ENCODE measurements around the gene MDM4.

Gene MDM4

GRCh38 chr1:204544321-204544720 lies 28.1 kb downstream of the MDM4 start:
- Mint-ChIP-seq H3K27me3 (ENCODE audit: low read depth, poor library complexity) (no peaks in the 10 kb centered on the region), H3K9me3 (no peaks in the 10 kb centered on the region), H3K36me3 (ENCODE audit: low read depth) (peaks cover 80% of the 10 kb centered on the region), H3K4me1 (no peaks in the 10 kb centered on the region), H3K4me3 (no peak overlapping the region), H3K27ac (no peak overlapping the region)
- TF ChIP-seq CTCF (IDR thresholded peaks at IDR 0.05), result no peak
- DNase-seq, result no peak

DNA sequence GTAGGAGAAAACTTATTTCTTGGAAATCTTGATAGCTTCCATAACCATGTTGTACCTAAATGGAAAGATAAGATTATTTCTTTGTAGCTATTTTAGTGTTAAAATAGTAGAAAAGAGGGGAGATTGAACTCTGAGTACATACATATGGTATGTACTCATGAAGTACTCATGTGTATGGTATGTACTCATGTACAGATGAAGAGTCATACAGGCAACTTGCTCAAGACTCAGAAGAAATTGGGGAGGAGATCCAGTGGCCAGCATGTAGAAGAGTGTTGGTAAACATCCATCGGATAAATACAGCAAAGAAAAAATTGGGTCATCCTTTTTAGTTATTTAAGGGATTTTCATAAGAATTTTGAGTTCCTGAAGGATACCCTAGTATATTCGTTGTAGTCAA lies 29.0 kb downstream of the MDM4 start:
- no peaks in the 10 kb centered on the region for H3K27me3 Mint-ChIP-seq (ENCODE audit: low read depth, poor library complexity)
- no peak overlapping the region for H3K27ac Mint-ChIP-seq
- no peak for DNase-seq
- H3K4me3 Mint-ChIP-seq, result no peak overlapping the region
- H3K4me1 Mint-ChIP-seq, result no peaks in the 10 kb centered on the region
- H3K9me3 Mint-ChIP-seq, result no peaks in the 10 kb centered on the region
- peaks cover 89% of the 10 kb centered on the region for H3K36me3 Mint-ChIP-seq (ENCODE audit: low read depth)
- TF ChIP-seq CTCF (IDR thresholded peaks at IDR 0.05), result no peak

DNA sequence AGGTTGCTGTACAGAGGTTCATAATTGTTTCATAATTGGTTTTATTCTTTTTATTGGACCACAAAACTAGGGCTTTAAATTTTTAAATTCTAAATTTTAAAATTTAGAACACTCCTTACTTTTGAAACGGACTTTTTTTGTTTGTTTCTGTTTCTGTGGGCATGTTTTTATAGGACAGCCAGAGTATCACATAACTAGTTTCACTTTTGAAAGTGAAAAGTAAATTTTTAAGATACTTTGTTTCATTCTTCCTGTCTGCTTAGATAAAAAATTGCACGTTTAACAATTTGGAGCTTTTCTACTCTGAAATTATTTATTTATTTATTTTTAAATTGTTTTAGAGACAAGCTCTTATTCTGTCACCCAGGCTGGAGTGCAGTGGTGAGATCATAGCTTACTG lies 29.7 kb downstream of the MDM4 start:
- DNase-seq, result no peak
- Mint-ChIP-seq H3K27ac (no peak overlapping the region), H3K4me3 (no peak overlapping the region), H3K36me3 (ENCODE audit: low read depth) (peaks cover 94% of the 10 kb centered on the region), H3K27me3 (ENCODE audit: low read depth, poor library complexity) (no peaks in the 10 kb centered on the region), H3K4me1 (no peaks in the 10 kb centered on the region), H3K9me3 (no peaks in the 10 kb centered on the region)
- TF ChIP-seq CTCF (IDR thresholded peaks at IDR 0.05), result no peak

GRCh38 chr1:204548265-204548664 lies 32.1 kb downstream of the MDM4 start:
- Mint-ChIP-seq H3K36me3 (ENCODE audit: low read depth) (peaks cover 91% of the 10 kb centered on the region), H3K9me3 (no peaks in the 10 kb centered on the region), H3K4me3 (no peak overlapping the region), H3K27ac (no peak overlapping the region), H3K4me1 (no peaks in the 10 kb centered on the region), H3K27me3 (ENCODE audit: low read depth, poor library complexity) (peaks cover 4% of the 10 kb centered on the region)
- DNase-seq, result no peak
- no peak for TF ChIP-seq CTCF (IDR thresholded peaks at IDR 0.05)

DNA sequence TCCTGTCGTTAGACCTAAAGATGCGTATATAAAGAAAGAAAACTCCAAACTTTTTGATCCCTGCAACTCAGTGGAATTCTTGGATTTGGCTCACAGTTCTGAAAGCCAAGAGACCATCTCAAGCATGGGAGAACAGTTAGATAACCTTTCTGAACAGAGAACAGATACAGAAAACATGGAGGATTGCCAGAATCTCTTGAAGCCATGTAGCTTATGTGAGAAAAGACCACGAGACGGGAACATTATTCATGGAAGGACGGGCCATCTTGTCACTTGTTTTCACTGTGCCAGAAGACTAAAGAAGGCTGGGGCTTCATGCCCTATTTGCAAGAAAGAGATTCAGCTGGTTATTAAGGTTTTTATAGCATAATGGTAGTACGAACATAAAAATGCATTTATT lies 33.1 kb downstream of the MDM4 start:
- DNase-seq, result no peak
- Mint-ChIP-seq H3K4me1 (no peaks in the 10 kb centered on the region), H3K4me3 (no peak overlapping the region), H3K36me3 (ENCODE audit: low read depth) (peaks cover 91% of the 10 kb centered on the region), H3K27ac (no peak overlapping the region), H3K27me3 (ENCODE audit: low read depth, poor library complexity) (peaks cover 4% of the 10 kb centered on the region), H3K9me3 (no peaks in the 10 kb centered on the region)
- no peak for TF ChIP-seq CTCF (IDR thresholded peaks at IDR 0.05)

- Mint-ChIP-seq H3K4me1 (no peaks in the 10 kb centered on the region), H3K36me3 (ENCODE audit: low read depth) (peaks cover 83% of the 10 kb centered on the region), H3K27ac (peak overlapping the region; percentile 32), H3K9me3 (no peaks in the 10 kb centered on the region), H3K27me3 (ENCODE audit: low read depth, poor library complexity) (peaks cover 4% of the 10 kb centered on the region), H3K4me3 (no peak overlapping the region)
- TF ChIP-seq CTCF (IDR thresholded peaks at IDR 0.05), result no peak
- DNase-seq, result no peak
Observed at GRCh38 chr1:204550926-204551325, 34.7 kb downstream of the MDM4 start.
